AG08396 (cell line): ENCODE measurements around the gene APC2.
"Not testable (repeated sequence)": the region's sequence is repeated elsewhere in the genome, so short reads cannot be mapped to it uniquely, and the experiment has no call there.

Source experiments
- DNase-seq: peaks from one replicate; pipeline ENCODE4 v3.0.0; 2012; ENCODE audit warnings: low spot score, mixed read lengths

Gene APC2

GRCh38 chr19:1428738-1429391, 21.1 kb upstream of the APC2 start:
- no peak for DNase-seq

DNA sequence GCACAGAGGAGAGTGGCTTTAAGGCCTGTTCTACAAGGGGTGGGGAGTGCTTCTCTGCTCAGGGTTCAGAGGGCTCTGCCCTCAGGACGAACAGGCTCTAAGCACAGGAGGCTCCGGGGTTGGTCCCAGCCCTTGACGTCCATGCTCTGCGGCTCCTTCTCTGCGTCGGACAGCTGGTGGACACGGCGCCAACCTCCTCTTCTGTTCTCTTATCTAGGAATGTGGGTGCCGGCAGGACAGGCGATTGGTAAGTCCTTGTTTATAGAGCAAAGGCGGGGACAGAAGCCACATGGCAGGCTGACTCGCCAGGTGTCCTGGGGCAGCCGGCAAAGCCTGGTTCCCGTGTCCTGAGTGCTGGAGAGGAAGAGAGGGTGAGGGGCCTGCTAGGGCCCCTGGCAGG, 20.2 kb upstream of the APC2 start:
- no peak for DNase-seq

GRCh38 chr19:1430246-1430645, 19.7 kb upstream of the APC2 start:
- DNase-seq = no peak

DNA sequence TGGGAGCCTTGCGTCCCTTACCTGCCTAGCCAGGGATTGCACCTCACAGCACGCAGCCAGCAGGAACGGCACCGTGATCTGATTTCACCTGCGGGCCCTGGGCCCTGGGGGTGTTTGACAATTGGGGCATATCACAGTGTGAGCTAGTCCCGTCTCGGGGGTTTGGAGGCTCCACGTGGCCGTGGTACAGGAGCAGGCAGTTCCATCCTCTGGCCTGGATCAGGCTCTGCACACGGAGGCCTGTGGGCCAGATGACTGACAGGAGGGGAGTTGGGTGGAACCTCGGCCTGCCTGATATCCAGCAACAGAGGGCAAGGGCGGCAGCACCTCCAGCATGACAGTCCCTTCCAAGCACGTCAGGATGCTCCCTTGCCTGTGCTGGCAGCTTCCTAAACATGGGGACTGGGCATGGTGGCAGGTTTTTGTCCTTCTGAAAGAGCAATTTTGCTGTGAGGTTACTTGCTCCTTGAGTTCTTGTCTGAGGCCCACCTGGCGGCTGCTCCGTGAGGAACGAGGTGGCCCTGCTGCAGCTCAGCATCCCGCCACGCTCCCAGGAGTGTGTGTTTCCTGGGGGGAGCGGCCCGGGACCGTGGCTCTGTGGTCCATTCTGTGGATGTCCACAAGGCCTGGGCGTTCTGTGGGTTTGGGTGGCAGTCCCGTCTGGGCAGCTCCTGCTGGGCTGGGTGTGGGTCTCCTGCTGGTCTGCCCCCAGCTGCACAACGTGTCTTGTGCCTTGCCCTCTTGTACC, 18.0 kb upstream of the APC2 start:
- DNase-seq = no peak

- no peak for DNase-seq
Observed at GRCh38 chr19:1432507-1432887, 17.4 kb upstream of the APC2 start.

DNA sequence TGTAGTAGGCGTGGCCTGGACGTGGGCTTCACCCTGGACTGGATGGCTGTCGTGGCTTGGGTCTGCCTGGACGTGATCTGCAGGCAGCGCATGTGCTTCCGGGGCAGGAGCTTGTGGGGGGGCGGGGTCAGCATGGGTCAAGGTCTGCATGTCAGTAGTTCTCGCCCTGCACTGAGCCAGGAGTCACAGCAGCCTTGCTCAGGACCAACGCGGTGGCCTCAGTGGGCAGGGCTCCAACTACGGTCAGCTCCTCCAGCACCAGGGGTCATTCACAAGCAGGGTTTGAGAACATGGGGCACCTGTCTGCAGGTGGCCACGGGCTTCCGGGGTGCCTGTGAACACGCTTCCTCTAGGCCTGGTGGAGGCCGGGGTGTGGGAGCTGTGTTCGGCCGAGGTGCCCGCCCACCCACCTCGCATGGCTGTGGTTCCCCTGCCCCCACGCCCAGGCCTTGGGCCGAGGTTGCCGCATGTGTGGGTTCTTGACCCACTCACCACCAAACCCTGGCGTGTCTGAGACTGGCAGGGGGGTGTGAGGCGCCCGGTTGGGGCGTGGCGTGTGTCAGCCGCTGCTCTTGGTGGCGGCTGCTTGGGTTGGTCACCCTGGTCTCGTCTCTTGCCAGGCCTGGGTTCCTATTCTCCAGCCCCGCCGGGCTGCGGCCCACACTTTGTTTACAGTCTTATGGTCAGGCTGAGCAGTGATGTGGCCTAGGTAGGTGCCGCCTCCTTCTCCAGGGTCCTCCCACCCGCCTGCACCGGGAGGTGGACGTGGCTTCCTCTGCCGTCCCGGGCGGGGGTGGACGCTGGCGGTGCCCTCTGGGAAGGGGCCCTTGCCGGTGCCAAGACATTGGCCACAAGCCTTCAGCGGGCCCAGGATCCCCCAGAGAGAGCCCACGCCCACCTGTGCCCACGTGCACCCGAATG, 16.5 kb upstream of the APC2 start:
- DNase-seq = no peak

DNA sequence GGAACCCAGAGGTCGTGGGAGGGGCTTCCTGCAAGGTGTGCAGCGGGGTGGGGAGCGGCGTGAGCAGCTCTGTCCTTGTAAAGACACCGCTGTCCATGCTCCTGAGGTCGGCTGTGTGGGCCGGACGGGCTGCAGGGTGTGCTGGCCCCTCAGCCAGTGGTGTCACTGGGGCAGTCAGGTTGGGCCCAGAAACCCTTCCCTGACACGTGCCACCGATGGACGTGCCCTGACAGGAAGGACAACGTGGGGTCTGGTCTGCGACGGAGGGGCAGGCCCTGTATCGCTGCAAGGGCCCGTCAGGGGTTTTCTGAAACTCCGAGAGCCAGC, 15.9 kb upstream of the APC2 start:
- no peak for DNase-seq

- DNase-seq = no peak
Observed at GRCh38 chr19:1434577-1435060, 15.3 kb upstream of the APC2 start.

DNA sequence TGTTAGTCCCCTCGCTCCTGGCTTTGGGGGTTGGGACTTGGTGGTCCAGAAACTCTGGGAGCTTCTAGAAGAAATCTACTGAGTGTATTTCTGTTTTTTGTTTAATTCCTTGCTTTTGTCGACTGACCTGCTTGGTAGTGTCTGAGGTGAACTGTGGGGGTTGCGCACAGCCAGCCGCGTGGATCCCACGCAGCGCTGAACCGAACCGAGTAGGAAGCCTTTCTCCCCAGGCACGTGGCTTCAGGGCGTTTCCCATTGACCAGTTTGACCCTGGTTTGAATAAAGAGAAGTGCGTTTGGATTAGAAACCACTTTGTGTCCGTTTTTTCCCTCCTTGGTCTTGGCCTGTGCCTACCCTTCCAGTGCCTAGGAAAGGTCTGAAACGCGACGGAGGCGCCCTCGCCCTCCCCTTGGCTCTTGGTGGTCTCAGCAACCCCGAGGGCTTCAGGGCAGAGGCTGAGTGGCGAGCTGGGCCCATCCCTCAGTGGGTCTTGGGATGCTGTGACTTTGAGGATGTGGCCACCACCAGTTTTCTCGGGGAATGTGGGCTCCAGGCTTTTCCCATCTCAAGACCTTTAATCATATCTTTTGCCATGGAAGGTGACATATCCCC, 14.4 kb upstream of the APC2 start:
- no peak for DNase-seq

GRCh38 chr19:1437609-1438008, 12.3 kb upstream of the APC2 start:
- DNase-seq = no peak

- peak; percentile 98 for DNase-seq
Observed at GRCh38 chr19:1438035-1438932, 11.6 kb upstream of the APC2 start, which contains the start of gene RPS15. Gene RPS15, plus strand, starts transcription at chr19:1438396. Its CDS starts 30 bp downstream, at chr19:1438426.

DNA sequence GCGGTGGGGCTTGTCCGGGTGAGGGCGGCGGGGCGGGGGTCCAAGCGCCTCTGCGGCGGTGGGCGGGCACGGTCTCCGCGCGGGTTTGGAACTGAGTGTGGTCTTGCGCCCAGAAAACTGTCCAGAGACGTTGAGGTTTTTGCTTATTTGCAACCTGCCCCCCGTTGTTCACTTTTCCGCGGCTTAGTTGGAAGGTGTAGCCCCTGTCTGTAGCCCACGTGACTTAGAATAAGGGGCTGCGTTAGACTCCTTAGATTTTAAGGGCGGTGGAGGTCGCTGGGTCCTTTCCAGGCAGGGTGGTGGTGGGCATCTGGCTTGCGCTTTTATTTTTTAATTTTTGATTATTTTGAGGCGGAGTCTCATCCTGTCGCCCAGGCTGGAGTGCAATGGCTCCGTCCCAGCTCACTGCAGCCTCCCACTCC, 11.0 kb upstream of the APC2 start:
- DNase-seq = no peak

GRCh38 chr19:1439525-1440417, 10.2 kb upstream of the APC2 start:
- not testable (repeated sequence) for DNase-seq

DNA sequence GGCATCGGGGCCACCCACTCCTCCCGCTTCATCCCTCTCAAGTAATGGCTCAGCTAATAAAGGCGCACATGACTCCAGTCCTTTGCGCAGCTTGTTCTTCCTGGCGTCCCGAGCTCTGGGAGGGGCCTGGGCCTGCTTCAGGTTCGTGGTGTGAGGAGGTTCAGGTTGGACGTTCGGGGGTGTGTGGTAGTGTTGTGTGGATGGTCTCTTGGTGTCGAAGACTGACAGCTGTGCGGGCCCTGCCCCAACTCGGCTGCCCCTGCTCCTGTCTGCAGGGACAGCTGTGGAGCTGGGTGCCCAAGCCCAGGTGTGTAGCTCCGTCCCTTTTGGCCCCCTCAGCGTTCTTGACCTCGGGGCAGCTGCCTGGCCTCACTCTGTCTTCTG, 9.5 kb upstream of the APC2 start:
- DNase-seq = no peak

GRCh38 chr19:1441022-1441426, 8.9 kb upstream of the APC2 start:
- DNase-seq = no peak

- no peak for DNase-seq
Observed at GRCh38 chr19:1441677-1442438, 8.1 kb upstream of the APC2 start.

DNA sequence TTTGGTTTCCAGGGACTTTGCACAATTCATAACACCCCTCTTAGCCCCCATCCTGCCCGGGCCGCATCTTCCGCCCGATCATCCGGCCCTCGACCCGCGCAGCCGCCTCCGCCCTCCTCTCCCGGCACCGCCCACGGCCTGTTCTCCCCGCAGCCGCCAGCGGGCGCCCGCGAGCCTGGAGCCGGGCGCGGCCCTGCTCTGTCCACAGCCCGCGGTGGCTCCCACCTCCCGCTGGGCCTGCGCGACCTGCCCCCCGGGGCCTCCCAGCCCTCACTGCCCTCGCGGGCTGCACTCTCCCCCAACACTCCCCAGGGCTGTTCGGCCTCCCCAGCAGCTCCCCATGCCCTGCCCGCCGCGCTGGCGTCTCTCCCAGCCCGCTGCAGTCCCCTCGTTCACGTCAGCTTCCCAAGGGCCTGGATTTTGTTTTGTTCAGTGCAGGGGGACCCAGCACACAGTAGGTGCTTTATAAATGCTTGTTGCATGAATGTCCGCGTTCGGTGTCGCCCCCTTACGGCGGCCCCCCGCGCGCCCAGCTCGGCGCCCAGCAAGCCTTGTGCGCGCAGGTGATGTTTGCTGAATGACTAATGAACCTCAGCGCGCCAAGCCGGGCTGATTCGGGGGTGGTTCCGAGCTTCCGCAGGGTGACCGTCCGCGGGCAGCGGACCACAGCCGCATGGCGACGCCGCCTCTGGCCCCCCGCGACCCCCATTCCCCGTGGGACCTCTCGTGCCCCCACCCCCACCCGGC, 4.6 kb upstream of the APC2 start:
- DNase-seq = peak; percentile 96

DNA sequence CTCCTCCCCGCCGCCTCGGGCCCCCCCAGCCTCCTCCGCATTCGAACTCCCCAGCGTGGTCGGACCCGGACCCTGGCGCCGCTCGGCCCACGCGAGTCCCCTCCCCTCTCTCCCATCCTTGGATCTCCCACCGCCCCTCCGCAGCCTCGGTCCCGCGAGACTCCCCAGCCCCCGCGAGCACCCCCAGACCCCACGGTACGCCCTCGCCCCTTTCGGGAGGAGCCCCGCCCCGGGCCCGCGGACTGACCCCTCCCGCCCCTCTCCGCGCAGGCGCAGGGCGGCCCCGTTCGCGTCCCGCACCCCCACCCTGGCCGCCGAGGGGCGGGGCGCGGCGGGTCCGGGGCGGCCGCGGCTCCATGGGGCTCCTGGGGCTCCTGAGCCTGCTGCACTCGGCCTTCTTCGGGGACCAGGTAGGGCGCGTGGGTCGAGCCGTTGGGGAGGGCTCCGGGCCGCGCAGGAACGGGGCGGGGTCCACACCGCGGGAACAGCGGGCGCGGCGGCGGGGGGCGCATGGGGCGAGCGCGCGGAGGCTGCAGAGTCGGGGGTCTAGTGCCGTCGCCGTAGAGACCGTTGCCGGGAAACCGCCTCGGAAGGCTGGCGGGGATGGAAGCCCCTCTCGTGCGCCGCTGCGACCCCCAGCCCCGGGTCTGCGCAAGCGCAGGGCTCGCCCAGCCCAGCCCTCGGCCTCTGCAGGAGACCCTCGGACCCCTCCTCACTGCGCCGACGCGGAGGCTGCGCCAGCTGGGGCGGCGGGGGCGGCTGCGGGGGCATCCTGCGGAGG, 3.8 kb upstream of the APC2 start:
- DNase-seq = peak; percentile 88
